HTERT RPE-1 (cell line): ENCODE measurements around the gene ANGPT4.

Source experiments
- in situ Hi-C: fragments of 300-500 bp; cut with MboI; formaldehyde crosslinking; loops from 4 replicates; pipeline ENCODE4 v1.14.3; 2020; ENCODE audit warnings: low sequenced_read_pairs

ANGPT4 gene

GRCh38 chr20:845941-846893 is 69.9 kb downstream of the ANGPT4 start:
- in situ Hi-C loops = no loop called here

- in situ Hi-C loops = no loop called here
These were observed 70.8 kb downstream of the ANGPT4 start for GRCh38 chr20:845226-845868.

- in situ Hi-C loops = no loop called here
These were observed 71.5 kb downstream of the ANGPT4 start for GRCh38 chr20:844473-845225.

- in situ Hi-C loops = no loop called here
These were observed 72.2 kb downstream of the ANGPT4 start for GRCh38 chr20:843912-844311.

- in situ Hi-C loops = no loop called here
These were observed 73.6 kb downstream of the ANGPT4 start for GRCh38 chr20:842547-842940.

- in situ Hi-C loops = no loop called here
These were observed 74.3 kb downstream of the ANGPT4 start for GRCh38 chr20:841568-842546.

- in situ Hi-C loops = no loop called here
These were observed 75.1 kb downstream of the ANGPT4 start for GRCh38 chr20:840858-841567.

- in situ Hi-C loops = no loop called here
These were observed 75.7 kb downstream of the ANGPT4 start for GRCh38 chr20:840503-840857.

GRCh38 chr20:839626-840025 is 76.5 kb downstream of the ANGPT4 start:
- in situ Hi-C loops = no loop called here

GRCh38 chr20:839015-839414 is 77.1 kb downstream of the ANGPT4 start:
- in situ Hi-C loops = no loop called here

GRCh38 chr20:836190-836589 is 79.9 kb downstream of the ANGPT4 start:
- in situ Hi-C loops = no loop called here

- in situ Hi-C loops = no loop called here
These were observed 80.5 kb downstream of the ANGPT4 start for GRCh38 chr20:835608-836045.

GRCh38 chr20:834151-834746 is 81.9 kb downstream of the ANGPT4 start:
- in situ Hi-C loops = no loop called here

- in situ Hi-C loops = no loop called here
These were observed 82.5 kb downstream of the ANGPT4 start, which contains the start of gene FAM110A for GRCh38 chr20:833450-834150. FAM110A (plus strand) TSS chr20:833715; CDS start chr20:844805, 11,090 bp downstream.

GRCh38 chr20:833121-833449 is 83.0 kb downstream of the ANGPT4 start:
- in situ Hi-C loops = no loop called here

GRCh38 chr20:831956-832355 is 84.2 kb downstream of the ANGPT4 start:
- in situ Hi-C loops = no loop called here

GRCh38 chr20:831251-831650 is 84.9 kb downstream of the ANGPT4 start:
- in situ Hi-C loops = no loop called here

GRCh38 chr20:830011-830521 is 86.1 kb downstream of the ANGPT4 start:
- in situ Hi-C loops = no loop called here
